Keratinocyte (primary cell): ENCODE measurements around the gene CFAP77. TPM values are rescaled to one million over a fixed set of nuclear protein-coding genes. Genes with fewer than 3 reads are reported as not detected.

ENCODE experiments used
- DNase-seq: peaks from one replicate; pipeline ENCODE4 v3.0.0-alpha.2; 2011; ENCODE audit warnings: low read depth, missing footprints, low spot score
- FAIRE-seq: peaks from 2 replicates; lab custom pipeline; 2011; peaks lifted over from hg19 to GRCh38; lab: Jason Lieb, UNC
- H2AFZ ChIP-seq: 2 replicates; pipeline ENCODE4 v1.6.0; 2012; ENCODE audit warnings: low read length, control low read depth, inconsistent platforms; ENCODE audit not compliant: control insufficient read depth
- H3K27ac ChIP-seq: 2 replicates; pipeline ENCODE4 v1.5.1; 2011; ENCODE audit warnings: low read length; ENCODE audit not compliant: control insufficient read depth, insufficient read depth
- H3K27me3 ChIP-seq: 3 replicates; pipeline ENCODE4 v1.6.0; 2011; ENCODE audit warnings: low read length; ENCODE audit not compliant: control insufficient read depth, insufficient read depth; ENCODE audit errors: extremely low read depth
- H3K36me3 ChIP-seq, 2 experiments: 2 replicates in 1 of 2; 3 replicates in 1 of 2; pipeline ENCODE4 v1.5.1; 2011; ENCODE audit warnings: low read length in 2 of 2, mild to moderate bottlenecking in 1 of 2; ENCODE audit not compliant: control insufficient read depth in 2 of 2, insufficient read depth in 2 of 2; ENCODE audit errors: extremely low read depth in 1 of 2
- H3K4me1 ChIP-seq: 3 replicates; pipeline ENCODE4 v1.5.1; 2011; ENCODE audit warnings: low read length; ENCODE audit not compliant: control insufficient read depth, insufficient read depth; ENCODE audit errors: extremely low read depth
- H3K4me2 ChIP-seq: 3 replicates; pipeline ENCODE4 v1.6.0; 2011; ENCODE audit warnings: low read depth, low read length; ENCODE audit not compliant: control insufficient read depth, insufficient read depth; ENCODE audit errors: extremely low read depth
- H3K4me3 ChIP-seq, 3 experiments: fragments of 200-600 bp in 1 of 3; sonication (generic) in 1 of 3; 2 replicates in 2 of 3; 3 replicates in 1 of 3; pipeline ENCODE4 v1.5.1; 2011 to 2016; ENCODE audit warnings: low read length in 3 of 3, mild to moderate bottlenecking in 3 of 3, control low read depth in 2 of 3, inconsistent platforms in 1 of 3, low read depth in 1 of 3, mixed read lengths in 1 of 3, mixed run types in 1 of 3, moderate library complexity in 1 of 3; ENCODE audit not compliant: control insufficient read depth in 2 of 3, insufficient read depth in 2 of 3; ENCODE audit errors: extremely low read depth in 1 of 3
- H3K79me2 ChIP-seq: 2 replicates; pipeline ENCODE4 v1.6.0; 2012; ENCODE audit warnings: low read length; ENCODE audit not compliant: control insufficient read depth, insufficient read depth
- H3K9ac ChIP-seq: 3 replicates; pipeline ENCODE4 v1.6.0; 2011; ENCODE audit warnings: low read length; ENCODE audit not compliant: control insufficient read depth, insufficient read depth; ENCODE audit errors: extremely low read depth
- H3K9me1 ChIP-seq: 3 replicates; pipeline ENCODE4 v1.6.0; 2011; ENCODE audit warnings: low read length; ENCODE audit not compliant: control insufficient read depth, insufficient read depth; ENCODE audit errors: extremely low read depth
- H3K9me3 ChIP-seq: 2 replicates; pipeline ENCODE4 v1.5.1; 2012; ENCODE audit warnings: low read depth, low read length; ENCODE audit not compliant: control insufficient read depth
- H4K20me1 ChIP-seq: 3 replicates; pipeline ENCODE4 v1.6.0; 2011; ENCODE audit warnings: low read length; ENCODE audit not compliant: control insufficient read depth, insufficient read depth; ENCODE audit errors: extremely low read depth
- CTCF ChIP-seq, 3 experiments: IDR thresholded peaks in 1 of 3; conservative IDR thresholded peaks in 1 of 3; optimal IDR thresholded peaks in 1 of 3; 2 replicates in 2 of 3; 3 replicates in 1 of 3; pipeline versions ENCODE3 to v1.5.1; 2011; ENCODE audit warnings: low read length in 3 of 3, mild to moderate bottlenecking in 3 of 3, moderate library complexity in 2 of 3, control low read depth in 1 of 3, inconsistent platforms in 1 of 3; ENCODE audit not compliant: insufficient read depth in 2 of 3; ENCODE audit errors: extremely low read depth in 1 of 3
- EZH2 ChIP-seq: IDR thresholded peaks from one replicate; pipeline ENCODE4 v1.6.1; 2012; ENCODE audit warnings: inconsistent platforms, mild to moderate bottlenecking, low read length, moderate library complexity
- dilution Hi-C: fragments of 300-500 bp; cut with MboI; formaldehyde crosslinking; loops from one replicate; pipeline ENCODE4 v1.7.0; 2020; ENCODE audit warnings: low sequenced_read_pairs; ENCODE audit not compliant: extremely low pct_ligation_motif_present
- polyA plus RNA-seq, 5 experiments: library from polyadenylated mRNA; depleted of rRNA in 3 of 5; stranded (reverse) in 3 of 5; stranded (forward) in 1 of 5; unstranded in 1 of 5; fragments of >200 nt; gene quantifications; 1 replicate in 1 of 5; 2 replicates in 3 of 5; 3 replicates in 1 of 5; pipeline versions ENCODE4 v1.2.1 to v1.2.3, GENCODE V29; 2011 to 2012; ENCODE audit warnings: missing spikeins in 2 of 5, low read depth in 1 of 5, low replicate concordance in 1 of 5

The CFAP77 gene
- polyA plus RNA-seq, 1 donor (not counting 4 experiments of a cell fraction or from before 2014, with no cell fraction given) = not detected

DNA sequence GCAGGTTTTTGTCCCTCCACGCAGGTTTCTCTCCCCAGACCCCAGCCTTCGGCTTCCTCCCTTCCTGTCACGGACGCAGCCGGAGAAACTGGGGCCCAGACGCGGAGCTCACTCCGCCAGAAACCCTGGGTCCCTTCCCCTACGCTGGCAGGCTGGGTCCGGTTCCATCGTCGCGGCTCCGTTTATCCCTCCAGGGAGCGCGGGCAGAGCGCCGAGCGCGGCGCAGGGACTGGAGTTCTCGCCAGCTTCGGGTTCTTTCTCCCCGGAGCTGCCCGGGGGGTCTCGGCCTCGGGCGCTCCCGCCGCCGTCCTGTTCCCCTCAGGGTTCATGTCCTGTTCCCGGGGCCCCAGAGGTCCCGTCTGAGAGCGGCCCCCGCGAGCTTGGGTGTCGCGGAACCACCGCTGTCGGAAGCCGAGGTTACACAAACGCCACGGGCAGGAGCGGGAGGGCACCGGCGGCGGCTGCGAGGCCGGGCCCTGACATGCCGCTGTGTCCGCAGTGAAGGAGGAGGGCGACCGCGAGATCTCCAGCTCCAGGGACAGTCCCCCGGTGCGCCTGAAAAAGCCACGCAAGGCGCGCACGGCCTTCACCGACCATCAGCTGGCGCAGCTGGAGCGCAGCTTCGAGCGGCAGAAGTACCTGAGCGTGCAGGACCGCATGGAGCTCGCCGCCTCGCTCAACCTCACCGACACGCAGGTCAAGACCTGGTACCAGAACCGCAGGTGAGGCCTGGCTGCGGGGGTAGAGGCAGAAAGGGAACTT is 177.0 kb downstream of the CFAP77 start:
- Histone ChIP-seq H3K9me1 (peaks cover 2% of the 10 kb centered on the region), H3K27ac (no peak overlapping the region), H3K9ac (no peak overlapping the region), H3K9me3 (no peaks in the 10 kb centered on the region), H3K27me3 (peaks cover 96% of the 10 kb centered on the region), H3K36me3 (no peaks in the 10 kb centered on the region), H2AFZ (no peak overlapping the region), H3K4me3 (no peak overlapping the region), H3K4me1 (peaks cover 2% of the 10 kb centered on the region), H3K79me2 (no peaks in the 10 kb centered on the region), H4K20me1 (peaks cover 29% of the 10 kb centered on the region), H3K4me2 (no peak overlapping the region)
- TF ChIP-seq EZH2 (peak; percentile 54), CTCF (optimal IDR thresholded peaks at IDR 0.05 in 1 of 3, IDR thresholded peaks at IDR 0.05 in 1 of 3, conservative IDR thresholded peaks at IDR 0.05 in 1 of 3; ENCODE audit: extremely low read depth in 1 of 3, insufficient read depth in 2 of 3, low read length in 3 of 3) (no peak)
- FAIRE-seq (no peak), DNase-seq (no peak)
- dilution Hi-C loops = no loop called here

GRCh38 chr9:132587592-132587955 is 177.6 kb downstream of the CFAP77 start:
- no peaks in the 10 kb centered on the region for H3K9me3 ChIP-seq
- TF ChIP-seq CTCF (optimal IDR thresholded peaks at IDR 0.05 in 1 of 3, IDR thresholded peaks at IDR 0.05 in 1 of 3, conservative IDR thresholded peaks at IDR 0.05 in 1 of 3; ENCODE audit: extremely low read depth in 1 of 3, insufficient read depth in 2 of 3, low read length in 3 of 3) (no peak), EZH2 (peak; percentile 9)
- no peak overlapping the region for H3K9ac ChIP-seq
- no peaks in the 10 kb centered on the region for H3K36me3 ChIP-seq
- peaks cover 2% of the 10 kb centered on the region for H3K4me1 ChIP-seq
- no peak overlapping the region for H3K4me2 ChIP-seq
- no peak overlapping the region for H2AFZ ChIP-seq
- H3K79me2 ChIP-seq = no peaks in the 10 kb centered on the region
- no peak overlapping the region for H3K27ac ChIP-seq
- FAIRE-seq (no peak), DNase-seq (no peak)
- H3K9me1 ChIP-seq = peaks cover 2% of the 10 kb centered on the region
- no peak overlapping the region for H3K4me3 ChIP-seq
- peaks cover 91% of the 10 kb centered on the region for H3K27me3 ChIP-seq
- dilution Hi-C loops = no loop called here
- H4K20me1 ChIP-seq = peaks cover 27% of the 10 kb centered on the region
